Stimulated activated CD4-positive, alpha-beta T cell treated with anti-CD3 and anti-CD28 coated beads, TNF-alpha, amount 100 ng/mL, for 48 hours (primary cell): Measurements from ENCODE around the gene TMEM217.

Experiments
- DNase-seq, 3 donors: peaks; one replicate each; pipeline ENCODE4 v3.0.0-alpha.2; 2020; ENCODE audit warnings: low read depth in 3 of 3

The TMEM217 gene

DNA sequence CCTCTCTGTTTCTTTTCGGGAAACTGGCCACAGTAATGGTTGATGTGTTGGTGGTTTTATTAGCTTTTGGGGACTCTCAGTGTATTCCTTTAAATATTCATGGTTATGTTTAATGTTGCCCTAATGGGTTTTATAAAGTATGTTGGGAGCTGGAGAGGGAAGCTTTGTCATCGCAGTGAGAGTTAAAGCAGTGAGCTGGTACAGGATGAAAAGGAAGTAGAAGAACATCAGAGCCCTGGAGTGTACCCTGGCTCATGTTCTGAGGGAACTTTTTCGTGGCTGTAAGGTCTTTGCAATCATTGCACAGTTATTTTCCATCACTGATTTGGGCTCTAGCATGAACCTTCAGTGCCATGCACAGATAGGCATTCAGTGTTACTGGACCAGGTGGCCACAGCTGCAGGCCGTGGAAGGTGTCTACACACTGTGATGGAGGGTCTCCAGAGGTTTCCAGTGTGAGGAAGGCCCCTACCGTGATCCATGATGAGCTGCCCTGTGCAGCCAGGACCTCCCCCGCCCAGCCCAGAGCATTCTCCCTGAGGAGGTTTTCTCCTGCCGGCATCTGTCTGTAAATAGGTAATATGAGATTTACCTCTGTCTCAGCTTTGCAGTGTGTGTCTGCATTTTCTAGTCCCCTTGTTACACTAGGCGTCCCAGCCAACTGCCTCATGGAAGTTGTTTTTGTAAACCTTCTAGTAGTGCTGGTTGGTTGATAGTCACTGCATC lies 22.4 kb upstream of the TMEM217 start:
- DNase-seq = no peak

- DNase-seq = no peak
These were observed 21.6 kb upstream of the TMEM217 start for GRCh38 chr6:37279366-37280134.

GRCh38 chr6:37277001-37277409 lies 19.1 kb upstream of the TMEM217 start:
- no peak for DNase-seq

DNA sequence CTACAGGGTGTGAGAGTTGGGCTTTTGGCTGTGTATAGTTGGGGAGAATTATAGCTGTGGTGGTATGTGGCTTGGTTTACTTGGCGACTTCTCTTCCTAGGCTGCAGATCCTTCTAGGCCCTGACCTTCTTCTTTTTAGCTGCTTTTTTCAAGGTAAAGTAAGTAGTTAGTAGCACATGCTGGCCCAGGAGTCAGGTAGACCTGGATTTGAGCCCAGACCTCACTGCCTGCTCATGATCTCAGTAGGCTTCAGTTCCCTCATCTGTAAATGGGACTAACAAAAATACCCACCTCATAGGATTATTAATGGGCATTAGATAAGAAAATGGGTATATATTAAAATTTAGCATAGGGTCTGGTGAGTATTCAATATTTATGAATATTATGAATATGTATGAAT lies 17.4 kb upstream of the TMEM217 start:
- no peak for DNase-seq

- no peak for DNase-seq
These were observed 15.7 kb upstream of the TMEM217 start for GRCh38 chr6:37273690-37274089.

DNA sequence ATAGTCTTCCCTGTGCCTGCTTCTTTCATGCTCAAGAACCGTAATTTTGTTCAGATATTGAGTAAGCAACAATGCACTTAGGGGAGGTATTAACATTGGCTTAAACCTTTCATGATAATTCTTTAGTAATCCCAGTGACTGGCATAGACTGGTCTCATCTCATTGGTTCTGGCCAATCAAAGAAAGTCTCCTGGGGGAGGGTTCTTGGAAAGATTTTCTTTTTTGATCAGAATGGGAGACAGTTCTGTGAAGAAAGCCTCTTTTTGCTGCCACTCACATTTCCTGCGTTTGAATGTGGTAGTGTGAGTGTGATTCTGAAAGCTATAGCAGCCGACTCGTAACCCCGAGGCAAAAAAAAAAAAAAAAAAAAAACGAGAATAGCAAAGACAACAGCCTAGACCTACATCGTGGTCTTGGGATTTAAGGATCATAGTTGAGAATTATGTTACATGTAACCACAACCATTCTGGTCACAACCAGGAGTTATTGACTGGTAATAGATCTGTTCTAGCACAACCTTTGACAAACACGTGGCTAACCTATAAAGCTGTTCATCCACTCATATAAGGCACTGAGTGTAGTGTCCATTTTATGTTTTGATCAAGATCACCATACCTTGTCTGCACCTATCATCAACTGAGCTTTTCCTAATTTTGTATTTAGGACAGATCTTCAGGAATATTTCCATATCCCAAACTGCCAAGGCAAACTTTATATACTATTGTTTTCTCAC lies 15.1 kb upstream of the TMEM217 start:
- DNase-seq = no peak

GRCh38 chr6:37269105-37269504 lies 11.2 kb upstream of the TMEM217 start:
- DNase-seq = no peak

DNA sequence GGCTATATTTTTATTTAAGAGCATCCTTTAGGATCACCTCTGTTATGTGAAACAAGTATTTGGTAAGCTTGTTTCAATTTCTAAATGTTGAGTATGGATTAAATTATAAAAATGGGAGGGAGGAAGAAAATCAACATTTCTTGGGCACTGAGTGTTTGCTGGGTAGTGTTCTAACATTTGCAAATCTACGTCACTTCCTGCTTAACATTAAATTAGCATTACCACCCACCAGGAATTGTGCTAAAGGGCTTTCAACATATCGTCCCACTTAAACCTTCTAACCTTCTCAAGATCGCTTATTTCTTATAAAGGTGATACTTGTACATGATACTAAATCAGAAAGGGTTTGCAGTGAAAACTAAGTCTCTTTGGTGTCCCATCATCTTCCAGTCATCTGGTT lies 7.9 kb upstream of the TMEM217 start:
- DNase-seq = no peak

GRCh38 chr6:37265001-37265400 lies 7.1 kb upstream of the TMEM217 start:
- DNase-seq = no peak

DNA sequence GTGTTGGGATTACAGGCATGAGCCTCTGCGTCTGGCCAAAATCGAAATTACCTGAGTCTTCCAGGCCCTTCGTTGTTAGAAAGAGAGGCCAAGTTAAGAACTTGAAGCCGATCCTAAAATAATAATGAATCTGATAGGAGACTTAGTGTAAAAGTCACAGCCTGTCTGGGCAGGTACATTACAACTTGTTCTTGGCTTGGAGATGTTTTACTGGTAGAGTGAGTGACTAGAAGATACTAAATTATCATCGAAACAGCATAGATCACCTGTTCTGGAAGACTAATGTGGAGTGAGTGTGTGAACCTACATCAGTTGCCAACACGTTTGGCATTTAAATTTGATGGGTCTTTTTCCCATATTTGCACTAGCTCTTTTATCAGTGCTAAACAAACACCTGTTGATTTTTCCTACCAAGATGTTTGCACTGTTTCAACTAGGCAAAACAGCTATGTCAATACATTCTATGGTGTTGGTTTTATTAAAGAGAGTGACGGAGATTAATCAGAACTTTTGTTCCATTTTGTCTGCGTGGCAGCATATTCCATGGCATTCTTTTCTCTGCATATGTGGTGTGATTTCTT lies 4.6 kb upstream of the TMEM217 start:
- DNase-seq = no peak

- no peak for DNase-seq
These were observed 3.3 kb upstream of the TMEM217 start for GRCh38 chr6:37261198-37261597.

GRCh38 chr6:37260444-37260843 lies 2.5 kb upstream of the TMEM217 start:
- no peak for DNase-seq

GRCh38 chr6:37260040-37260439 lies 2.1 kb upstream of the TMEM217 start:
- no peak for DNase-seq

DNA sequence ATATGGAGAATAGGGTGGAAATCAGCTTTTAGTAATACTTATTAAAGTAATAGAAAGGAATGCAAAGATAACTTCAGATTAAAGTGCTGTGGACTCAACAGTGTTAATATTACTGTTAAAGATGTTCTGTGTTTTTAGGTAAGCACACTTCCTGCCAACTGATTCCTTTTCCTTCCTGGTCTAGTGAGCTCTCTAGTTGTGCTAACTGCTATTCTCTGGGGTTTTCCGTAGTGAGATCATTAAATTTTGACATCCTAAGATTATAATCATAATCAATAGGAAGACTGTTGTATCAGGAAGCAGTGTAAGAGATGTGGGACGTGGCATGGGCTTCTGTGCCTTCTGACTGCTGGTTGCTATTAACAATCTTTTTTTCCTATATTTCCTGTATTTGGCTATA lies 1.2 kb upstream of the TMEM217 start:
- no peak for DNase-seq

DNA sequence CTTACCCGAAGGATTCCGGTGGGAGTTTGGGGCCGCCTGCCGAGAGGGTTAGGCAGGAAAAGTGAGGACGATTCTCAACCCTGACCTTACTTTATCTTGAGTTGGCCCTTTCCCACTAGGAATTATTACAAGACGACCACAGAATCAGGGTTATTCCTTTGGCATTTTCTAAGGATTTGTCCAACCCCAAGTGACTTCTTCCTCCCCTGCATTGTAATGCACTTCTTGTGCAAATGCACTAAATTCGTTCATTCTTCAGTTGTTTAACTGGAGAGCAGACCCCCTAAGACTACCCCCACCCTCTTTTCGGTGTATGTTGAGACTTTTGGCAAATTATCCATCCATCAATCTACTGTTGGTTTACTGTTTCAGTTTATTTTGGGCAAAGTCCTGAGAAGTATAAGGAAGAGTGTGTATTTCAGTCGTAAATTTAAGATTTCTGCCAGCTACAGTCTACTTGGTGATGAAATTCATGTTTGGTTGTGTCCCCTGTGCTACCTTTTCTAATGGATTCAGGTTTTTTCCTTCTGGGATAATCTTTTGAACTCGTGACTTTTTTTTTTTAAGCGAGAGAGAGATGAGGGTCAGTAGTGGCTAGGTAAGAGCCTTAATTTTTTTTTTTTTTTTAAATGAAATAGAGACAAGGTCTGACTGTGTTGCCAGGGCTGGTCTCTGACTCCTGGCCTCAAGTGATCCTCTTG lies 611 bp upstream of the TMEM217 start:
- DNase-seq = no peak

GRCh38 chr6:37257320-37257633 lies 667 bp downstream of the TMEM217 start:
- no peak for DNase-seq

DNA sequence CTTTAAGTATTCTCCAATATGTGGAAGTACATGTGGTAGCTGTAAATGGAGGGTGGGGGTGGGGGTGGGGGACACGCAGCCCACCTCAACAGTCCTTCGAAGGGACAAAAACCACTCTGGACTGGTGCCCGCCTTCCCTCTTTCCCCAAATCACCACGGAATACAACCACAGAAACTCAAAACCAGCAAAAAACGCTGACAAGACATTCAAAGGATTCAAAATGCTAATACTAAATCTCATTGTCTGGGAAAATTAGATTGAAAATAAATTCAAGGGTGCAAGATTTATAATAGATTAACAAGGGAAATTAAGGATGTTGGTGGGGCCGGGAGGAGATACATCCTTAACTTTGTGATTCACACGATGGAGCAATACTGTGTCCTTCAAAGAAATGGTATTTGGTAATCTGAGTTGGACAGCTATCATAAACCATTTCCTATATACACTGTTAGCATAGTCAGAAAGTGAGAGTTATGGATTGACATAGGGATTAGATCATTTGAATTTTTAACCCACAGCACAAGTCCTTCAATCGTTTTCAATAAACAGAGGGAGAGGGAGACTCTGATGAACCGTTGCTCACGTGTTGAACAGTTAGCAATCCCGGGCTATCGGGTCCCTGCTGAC lies 1.1 kb downstream of the TMEM217 start:
- no peak for DNase-seq

DNA sequence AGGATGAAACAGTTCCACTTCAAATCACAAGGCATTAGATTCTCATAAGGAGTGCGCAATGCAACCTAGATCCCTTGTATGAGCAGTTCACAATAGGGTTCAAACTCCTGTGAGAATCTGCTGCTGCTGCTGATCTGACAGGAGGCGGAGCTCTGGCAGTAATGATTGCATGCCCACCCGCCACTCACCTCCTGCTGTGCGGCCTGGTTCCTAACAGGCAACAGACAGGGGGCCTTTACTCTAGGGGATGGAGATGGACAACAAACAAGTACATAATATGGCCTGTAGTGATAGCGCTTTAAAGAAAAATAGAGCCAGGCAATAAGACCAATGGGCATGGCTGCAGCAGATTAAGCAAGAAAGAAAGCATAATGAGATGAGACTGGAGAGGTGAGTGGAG lies 3.1 kb downstream of the TMEM217 start:
- DNase-seq = no peak

DNA sequence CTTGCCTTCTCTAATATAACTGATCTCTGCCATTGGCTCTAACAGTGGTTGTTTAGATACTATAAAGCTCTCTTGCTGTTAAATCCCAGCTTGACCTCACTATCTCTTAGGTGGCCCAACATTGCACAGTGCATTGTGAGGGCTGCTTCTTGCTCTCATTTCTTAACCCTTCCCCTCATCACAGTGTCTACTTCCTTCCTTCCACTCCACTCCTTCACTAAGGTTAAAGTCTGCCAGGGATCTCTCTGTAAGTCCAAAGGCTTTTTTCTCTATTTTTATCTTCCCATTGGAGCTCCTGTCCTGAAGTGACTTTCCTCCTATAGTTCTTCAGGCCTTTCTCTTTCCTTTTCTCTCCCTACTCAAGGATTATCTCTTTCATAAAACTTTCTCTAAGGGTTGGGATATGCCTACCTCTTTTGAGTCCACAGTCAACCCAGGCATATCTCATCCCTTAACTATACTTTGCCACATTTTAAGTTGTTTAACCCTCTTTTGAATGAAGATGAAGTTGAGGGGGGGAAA lies 4.4 kb downstream of the TMEM217 start:
- DNase-seq = no peak

DNA sequence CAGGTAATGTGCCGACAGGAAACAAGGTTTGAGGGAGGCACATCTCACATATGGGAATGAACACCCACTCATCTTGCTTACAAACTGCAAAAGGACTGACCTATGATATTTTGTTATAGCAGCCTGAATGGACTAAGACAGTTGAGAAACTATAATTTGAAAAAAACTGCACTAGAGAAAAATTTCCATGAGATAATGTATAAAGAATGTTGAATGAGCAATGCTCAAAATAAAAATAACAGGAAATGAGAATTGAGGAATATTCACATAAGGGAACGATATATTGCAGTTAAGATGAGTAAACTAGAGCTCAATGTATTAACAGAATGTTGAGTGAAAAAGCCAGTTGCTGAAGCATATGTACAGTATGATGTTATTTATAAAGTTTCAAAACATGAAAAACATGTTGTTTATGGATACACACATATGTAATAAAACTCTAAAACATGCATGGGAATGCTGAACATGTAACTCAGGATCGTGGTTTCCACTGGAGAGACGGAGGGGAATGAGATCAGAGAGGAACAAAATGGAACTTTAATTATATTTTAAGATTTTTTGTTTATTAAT lies 6.6 kb downstream of the TMEM217 start:
- DNase-seq = no peak
